CD4-positive, alpha-beta T cell treated with Interleukin-17A for 4 hours (primary cell): ENCODE results near the gene ARHGEF19.
"Not testable (repeated sequence)": the region's sequence is repeated elsewhere in the genome, so short reads cannot be mapped to it uniquely, and the experiment has no call there.

Experiments
- DNase-seq: peaks from one replicate; pipeline ENCODE4 v3.0.0-alpha.2; 2020; ENCODE audit warnings: mixed read lengths

Gene ARHGEF19

DNA sequence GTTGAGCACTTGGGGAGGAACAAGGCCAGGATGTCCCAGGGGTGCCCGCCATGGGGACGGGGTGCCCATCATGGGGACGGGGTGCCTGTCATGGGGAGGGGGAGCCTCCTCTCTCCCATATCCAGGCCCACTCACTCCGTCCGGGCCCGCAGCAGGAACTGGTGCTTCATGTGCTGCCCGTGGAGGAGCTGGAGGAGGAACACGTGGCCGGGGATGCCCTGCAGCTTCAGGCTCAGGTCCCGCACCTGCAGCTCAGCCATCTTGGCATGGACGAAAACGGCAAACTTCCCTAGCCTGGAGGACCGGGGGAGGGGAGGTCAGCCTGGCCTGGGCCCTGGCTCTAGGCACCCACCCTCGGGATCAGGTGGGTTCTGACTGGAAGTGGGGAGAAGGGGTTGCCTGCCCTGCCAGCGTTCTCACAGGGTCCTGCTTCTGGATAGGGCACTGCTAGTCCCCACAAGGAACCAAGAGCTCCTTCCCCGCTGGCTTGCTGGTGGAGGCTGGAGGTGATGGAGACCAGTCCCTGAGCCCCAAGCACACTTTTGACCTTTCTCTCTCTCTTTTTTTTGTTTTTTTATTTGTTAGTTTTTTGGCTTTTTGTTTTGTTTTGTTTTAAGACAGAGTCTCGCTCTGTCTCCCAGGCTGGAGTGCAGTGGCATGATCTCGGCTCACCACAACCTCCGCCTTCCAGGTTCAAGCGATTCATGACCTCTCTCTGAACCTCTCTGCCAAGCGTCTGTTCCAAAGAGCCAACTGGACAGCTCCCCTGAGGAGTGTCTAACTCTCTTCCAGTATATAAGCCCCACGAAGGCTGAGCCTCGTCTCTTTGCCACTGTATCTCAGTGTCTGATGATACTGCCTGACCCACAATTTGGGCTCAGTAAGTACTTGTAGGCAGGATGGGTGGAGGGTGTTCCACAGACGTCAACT is 9.9 kb downstream of the ARHGEF19 start:
- DNase-seq, result no peak

GRCh38 chr1:16199700-16200099 is 12.8 kb downstream of the ARHGEF19 start:
- no peak for DNase-seq

DNA sequence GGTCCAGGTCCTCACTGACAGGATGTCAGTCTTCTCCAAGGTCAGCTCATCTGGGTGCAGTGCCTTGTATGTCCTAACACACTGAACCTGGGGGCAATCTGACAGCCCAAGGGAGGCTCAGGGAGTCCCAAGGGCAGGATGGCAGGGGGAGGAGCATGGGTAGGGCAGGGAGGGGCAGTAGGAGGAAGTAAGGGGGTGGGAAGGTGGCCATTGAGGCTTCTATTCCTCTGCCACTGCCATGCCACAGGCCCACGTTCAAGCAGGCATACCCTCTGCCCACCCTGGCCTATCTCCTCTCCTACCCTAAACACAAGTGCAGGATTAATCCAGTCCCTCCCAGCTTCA is 13.3 kb downstream of the ARHGEF19 start:
- DNase-seq, result no peak

DNA sequence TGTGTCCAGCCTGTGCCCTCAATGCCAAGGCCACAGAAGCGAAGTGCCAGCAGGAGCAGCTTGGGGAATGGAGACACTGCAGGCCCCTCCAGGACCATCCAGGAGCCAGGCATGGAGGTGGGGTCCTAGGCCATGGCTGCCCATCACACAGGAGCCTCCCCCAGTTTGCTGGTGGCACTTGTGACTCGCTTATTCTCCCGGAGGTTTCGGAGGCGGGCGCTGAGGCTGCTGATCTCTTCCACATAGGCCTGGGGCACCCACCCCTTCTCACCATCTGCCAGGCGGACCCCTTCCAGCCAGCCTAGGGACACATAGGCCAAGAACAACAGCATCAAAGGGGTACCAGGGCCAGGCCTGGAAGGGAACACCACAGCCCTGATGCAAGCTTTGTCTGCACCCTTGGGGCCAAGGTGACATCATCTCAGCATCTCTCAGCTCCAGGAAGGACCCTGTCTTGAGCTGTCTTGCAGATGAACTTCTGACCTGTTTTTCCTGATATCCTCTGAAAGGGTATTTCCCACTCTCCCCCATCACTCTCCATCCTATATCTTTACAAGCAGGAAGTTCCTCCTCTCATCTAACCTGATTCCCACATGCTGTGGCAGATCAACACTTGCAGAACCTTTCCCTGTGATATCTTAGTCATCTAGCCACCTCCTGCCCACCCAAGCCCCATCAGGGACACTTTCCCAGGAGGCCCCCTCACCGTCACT is 13.9 kb downstream of the ARHGEF19 start:
- no peak for DNase-seq

- no peak for DNase-seq
These were observed 15.6 kb downstream of the ARHGEF19 start for GRCh38 chr1:16196874-16197273.

DNA sequence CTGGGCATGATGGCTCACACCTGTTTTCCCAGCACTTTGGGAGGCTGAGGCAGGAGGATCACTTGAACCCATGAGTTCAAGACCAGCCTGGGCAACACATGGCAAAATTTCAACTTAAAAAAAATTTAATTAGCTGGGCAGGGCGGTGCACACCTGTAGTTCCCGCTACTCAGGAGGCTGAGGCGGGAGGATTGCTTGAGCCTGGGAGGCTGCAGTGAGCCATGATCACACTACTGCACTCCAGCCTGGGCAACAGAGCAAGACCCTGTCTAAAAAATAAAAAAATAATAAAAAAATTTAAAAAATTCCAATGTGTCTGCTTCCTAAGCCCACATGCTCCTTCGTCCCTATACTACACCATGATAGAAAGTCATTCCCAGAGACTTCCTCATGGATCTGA is 16.3 kb downstream of the ARHGEF19 start:
- not testable (repeated sequence) for DNase-seq

GRCh38 chr1:16195518-16195905 is 16.9 kb downstream of the ARHGEF19 start:
- DNase-seq, result no peak

DNA sequence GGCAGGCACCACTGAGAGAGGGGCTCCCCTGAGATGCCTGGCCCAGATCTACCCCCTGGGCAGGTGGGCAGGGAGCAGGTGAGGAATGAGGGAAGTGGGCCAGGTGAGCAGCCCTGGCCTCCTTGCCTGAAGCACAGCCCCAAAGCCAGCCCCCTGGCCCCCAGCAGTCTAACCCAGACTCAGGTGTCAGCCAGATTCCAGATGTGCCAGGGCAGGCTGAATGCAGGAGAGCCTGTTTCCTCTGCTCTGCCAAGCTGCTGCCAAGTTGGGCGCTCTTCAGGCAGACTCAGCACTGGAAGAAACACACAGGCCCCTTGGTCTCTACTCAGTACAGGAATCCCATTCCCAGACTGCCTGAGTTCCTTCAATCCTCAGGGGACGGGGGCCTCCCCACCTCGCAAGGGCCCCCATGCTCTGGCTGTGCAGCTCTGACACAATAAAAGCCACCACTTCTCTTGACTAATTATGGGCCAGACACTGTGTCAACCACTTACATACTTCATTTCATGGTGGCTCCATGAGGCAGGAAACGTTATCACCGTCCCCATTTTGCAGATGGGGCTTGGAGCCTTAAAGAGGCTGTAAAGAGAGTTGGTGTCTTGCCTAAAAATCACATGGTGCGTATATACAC is 20.4 kb downstream of the ARHGEF19 start:
- no peak for DNase-seq

- DNase-seq, result no peak
These were observed 21.1 kb downstream of the ARHGEF19 start for GRCh38 chr1:16191309-16191708.

DNA sequence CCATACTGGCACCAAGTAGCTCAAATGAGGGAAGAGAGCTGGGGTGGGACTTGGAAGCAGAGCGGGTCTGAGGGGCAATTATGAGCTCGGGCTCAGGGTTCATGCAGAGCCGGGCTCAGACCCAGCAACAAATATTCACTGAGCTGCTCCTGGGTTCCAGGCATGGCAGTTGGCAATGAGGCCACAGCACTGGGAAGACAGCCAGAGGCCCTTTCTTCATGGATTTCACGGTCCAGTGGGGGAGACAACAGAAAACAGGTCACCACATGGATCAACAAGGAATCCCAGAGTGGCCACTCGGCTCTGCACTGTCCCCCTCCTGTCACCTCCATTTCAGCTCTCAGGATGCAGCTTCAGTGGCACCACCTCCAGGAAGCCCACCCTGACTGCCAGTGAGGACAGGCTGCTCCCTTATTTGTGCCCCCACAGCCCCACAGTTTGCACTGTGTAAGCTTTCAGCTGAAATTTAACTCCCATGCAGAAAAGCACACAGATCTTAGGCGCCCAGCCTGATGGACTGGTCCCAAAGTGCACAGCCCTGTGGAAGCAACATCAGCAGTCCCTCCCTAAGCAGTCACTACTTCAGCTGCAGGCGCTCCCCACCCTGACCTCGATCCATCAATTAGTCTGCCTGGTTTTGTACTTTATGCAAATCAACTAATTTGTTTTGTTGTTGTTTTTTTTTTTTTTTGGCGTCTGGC is 22.4 kb downstream of the ARHGEF19 start:
- DNase-seq, result no peak

DNA sequence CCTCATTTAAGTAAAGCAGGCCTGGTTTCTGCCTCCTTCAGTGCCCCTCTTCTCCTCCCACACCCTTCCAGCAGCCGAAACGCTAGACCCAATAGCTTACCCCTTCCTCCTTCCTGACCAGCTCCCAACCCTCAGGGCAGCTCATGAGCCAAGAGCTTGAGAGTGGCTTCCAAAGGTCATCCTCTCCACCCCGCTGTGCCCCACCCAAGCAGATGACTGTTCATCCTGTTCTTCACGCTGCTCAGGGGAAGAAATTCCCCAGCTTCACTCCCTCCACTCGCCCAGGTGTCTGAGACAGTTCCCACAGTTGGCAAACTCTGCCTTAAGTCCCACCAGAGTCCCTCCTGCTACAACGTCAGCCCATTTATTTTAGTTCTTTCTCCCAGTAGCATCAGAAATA is 23.4 kb downstream of the ARHGEF19 start:
- DNase-seq, result no peak

DNA sequence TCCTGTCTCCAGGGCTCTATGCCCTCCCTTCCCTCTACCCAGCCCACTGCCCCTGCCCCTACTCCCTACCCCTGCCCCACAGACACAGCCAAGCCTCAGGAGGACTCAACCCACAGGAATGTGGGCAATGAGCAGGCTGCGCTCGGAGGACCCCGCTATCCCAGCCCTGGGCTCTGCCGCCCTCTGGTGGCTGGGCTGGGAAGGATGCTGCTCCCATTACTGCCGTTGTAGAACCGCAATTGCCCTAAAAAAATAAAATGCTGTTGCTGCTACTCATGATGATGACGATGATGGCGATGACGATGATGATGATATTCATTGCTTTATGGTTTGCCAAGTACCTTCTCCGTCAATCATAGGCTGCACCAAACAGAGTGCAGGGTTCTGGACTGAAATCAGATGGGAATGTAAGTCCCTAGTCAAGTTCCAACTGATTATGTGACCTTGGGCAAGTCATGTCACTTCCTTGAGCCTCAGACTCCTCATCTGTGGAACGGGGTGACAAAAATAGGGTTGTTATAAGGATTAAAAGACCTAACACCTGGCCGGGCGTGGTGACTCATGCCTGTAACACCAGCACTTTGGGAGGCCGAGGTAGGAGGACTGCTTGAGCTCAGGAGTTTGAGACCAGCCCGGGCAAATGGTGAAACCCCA is 24.6 kb downstream of the ARHGEF19 start:
- peak; percentile 85 for DNase-seq

- DNase-seq, result no peak
These were observed 25.7 kb downstream of the ARHGEF19 start for GRCh38 chr1:16186655-16187235.

DNA sequence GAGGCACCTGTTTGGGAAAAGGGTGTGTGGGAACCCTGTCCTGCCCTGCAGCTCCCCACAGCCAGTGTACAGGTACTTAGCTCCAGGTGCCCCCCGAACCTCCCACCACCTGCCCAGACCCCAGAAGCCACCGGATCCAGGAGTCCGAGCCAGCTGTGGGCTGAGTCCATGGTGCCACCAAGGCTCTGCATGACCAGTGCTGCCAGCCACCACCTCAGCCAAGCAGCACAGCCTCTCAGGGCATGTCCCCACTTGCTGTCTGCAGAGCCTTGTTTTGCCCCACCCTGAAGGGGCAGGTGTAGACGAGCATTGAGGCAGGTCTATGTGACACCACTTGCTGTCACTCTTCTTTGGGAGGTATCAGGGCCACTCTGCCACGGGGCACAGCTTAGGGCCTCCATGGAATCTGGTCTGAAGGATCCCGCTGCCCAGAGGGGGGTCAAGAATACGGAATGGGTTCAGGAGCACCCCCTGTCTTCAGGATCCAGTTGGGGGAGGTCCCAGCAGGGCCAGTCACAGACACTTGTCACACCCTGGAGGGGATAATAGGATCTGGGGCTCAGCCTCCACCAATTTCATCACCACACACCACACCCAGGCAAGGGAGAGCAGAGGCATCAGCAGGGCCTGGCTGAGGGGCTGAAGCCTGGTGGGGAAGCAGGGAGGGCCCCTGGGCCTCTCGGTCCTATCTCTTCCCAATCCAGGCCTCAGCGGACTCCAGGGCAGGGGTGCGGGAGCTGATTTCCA is 27.7 kb downstream of the ARHGEF19 start:
- no peak for DNase-seq

GRCh38 chr1:16183765-16184556 is 28.5 kb downstream of the ARHGEF19 start:
- DNase-seq, result no peak

DNA sequence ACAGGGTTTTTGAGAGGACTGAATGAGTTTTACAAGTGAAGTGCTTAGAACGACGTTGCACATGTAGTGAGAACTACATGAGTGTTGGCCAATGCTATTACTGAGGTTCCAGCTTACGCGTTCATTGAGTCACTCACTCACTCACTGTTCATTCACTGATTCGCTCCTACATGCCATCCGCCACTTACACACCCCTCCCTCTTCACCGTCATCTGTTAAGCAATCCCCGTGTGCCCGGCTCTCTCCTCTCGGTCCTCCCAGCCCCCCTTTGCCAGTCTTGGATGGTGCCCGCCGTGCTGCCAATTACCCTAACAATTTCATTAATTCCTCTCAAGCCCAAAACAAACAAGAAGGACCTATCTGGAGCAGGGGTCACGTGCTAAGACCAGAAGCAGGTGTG is 29.3 kb downstream of the ARHGEF19 start:
- DNase-seq, result no peak

DNA sequence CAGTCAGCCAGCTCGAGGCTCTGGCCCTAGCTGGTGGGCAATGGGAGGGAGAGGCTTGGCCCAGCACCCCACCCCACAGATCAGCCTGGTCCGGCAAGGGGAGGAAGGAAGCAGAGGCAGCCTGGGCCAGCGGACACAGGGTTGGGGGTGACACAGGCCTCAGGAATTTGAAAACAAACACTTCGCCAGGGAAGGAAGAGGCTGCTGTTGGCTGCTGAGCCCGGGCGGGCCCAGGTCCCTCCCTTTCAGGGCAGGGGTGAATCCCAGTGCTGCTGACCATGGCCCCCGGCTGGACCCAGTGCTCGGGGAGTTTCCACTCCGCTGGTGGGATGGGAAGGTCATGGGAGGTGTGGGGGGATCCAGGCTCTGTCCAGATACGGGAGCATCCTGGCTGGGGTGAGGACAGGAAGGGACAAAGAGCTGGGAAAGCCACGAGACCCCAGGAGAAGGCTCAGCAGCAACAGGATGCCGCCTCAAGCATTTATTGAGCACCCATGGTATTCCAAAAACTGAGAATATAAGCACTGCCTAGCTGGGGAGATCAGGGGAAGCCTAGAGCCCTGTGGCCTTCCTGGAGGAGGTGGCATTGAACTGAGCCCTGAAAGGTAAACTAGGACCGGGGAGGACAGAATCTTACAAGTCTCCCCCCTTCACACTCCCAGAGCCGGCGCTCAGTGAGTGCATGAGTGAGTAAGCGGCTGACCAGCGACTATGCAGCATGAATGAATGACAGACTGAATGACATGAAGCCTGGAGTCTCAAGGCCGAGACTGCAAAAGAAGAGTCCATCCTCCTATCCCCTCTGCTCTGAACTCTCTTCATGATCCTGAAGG is 30.3 kb downstream of the ARHGEF19 start:
- no peak for DNase-seq

- DNase-seq, result no peak
These were observed 32.1 kb downstream of the ARHGEF19 start for GRCh38 chr1:16180291-16180824.
